ENCODE results near the gene TEX261.

TEX261 gene

DNA sequence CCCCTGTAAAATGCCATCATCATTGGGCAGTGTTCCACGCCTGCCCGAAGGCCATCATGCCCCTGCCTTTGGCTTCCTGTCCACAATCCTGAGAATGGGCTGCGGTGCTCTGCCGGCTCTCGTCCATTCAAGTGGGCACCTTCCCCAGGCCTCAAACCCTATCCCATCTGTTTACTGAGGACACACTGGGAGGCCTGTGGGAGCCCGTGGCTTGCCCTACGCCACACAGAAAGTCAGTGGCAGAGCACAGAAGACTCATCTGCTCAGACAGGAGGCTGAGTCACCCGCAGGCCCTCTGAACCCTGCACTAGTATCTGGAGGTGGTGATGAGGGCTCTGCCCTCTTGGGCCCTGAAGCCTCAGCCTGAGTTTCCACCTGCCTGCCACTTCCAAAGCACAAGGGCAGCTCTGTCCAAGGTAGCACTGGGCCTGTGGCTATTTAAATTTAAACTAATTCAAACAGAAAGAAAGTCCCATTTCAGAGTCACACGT, 35.4 kb downstream of the TEX261 start:
- H3K9ac ChIP-seq: no peak overlapping the region
- peaks cover 2 to 13% (median 5%) of the 10 kb centered on the region in 11 experiments; a peak in 21 of 22 replicates for H3K27me3 ChIP-seq
- H3K27ac ChIP-seq: no peak overlapping the region
- H3K4me1 ChIP-seq: peaks cover 13 to 31% (median 21%) of the 10 kb centered on the region in 10 experiments
- H3K4me2 ChIP-seq: peak overlapping the region in 2 of 11 experiments; percentile 3 to 7; a peak in 2 of 22 replicates
- no peak for TF ChIP-seq Cebpa-rat (IDR thresholded peaks at IDR 0.05)
- no peak overlapping the region for H3K4me3 ChIP-seq
- no peaks in the 10 kb centered on the region for H3K36me3 ChIP-seq
- no peaks in the 10 kb centered on the region for H3K9me3 ChIP-seq (replicated peaks in 1 of 11)
- no peaks in the 10 kb centered on the region for H4K20me1 ChIP-seq

DNA sequence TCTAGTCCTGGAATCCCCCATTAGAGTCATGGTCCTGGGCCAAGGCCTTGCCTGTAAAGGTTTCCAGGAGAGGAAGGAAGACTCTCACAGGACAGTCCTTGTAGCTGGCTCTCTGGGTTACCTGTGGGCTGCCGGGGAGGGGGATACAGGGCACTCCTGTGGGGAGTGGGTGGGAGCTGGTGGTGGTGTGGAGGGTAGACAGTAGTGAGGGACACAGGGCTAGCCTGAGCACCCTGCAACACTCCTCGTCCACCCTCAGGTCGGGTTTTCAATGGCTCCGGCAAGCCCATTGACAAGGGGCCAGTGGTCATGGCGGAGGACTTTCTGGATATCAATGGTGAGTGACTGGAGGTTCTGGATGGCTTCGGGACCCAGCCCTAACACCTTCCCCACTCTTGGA, 35.9 kb downstream of the TEX261 start:
- Histone ChIP-seq H3K9me3 (replicated peaks in 1 of 11) (no peaks in the 10 kb centered on the region), H3K4me2 (peak overlapping the region; percentile 40 to 73 (median 65)), H3K27me3 (peaks cover 0 to 7% (median 0%) of the 10 kb centered on the region in 11 experiments; a peak in 5 of 22 replicates), H3K27ac (peak overlapping the region in 8 of 11 experiments; percentile 25 to 66 (median 48); a peak in 11 of 22 replicates), H3K9ac (peak overlapping the region in 3 of 11 experiments; percentile 2 to 19 (median 17); a peak in 1 of 22 replicates), H3K4me1 (peaks cover 13 to 31% (median 21%) of the 10 kb centered on the region in 10 experiments), H3K4me3 (no peak overlapping the region), H3K36me3 (no peaks in the 10 kb centered on the region), H4K20me1 (no peaks in the 10 kb centered on the region)
- TF ChIP-seq Cebpa-rat (IDR thresholded peaks at IDR 0.05): no peak

DNA sequence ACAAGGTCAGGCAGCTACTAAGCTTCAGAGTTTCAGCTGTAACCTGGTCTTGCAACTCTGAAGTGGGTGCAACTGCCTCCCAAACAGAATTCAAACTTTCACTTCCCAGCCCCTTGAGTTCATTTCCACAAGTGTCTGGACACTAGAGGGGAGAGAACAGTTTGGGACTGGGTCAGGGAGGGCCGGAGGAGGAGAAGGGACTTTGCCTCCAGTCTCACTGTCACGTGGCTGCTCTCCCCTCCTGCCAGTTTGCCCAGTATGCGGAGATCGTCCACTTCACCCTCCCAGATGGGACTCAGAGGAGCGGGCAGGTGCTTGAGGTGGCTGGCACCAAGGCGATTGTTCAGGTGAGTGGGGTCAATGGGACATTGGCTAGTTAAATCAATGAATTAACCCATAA, 36.9 kb downstream of the TEX261 start:
- TF ChIP-seq Cebpa-rat (IDR thresholded peaks at IDR 0.05): no peak
- Histone ChIP-seq H3K9ac (no peak overlapping the region), H3K36me3 (no peaks in the 10 kb centered on the region), H3K27me3 (no peaks in the 10 kb centered on the region), H3K27ac (peak overlapping the region in 6 of 11 experiments; percentile 26 to 60 (median 48); a peak in 4 of 22 replicates), H3K9me3 (replicated peaks in 1 of 11) (no peaks in the 10 kb centered on the region), H3K4me3 (no peak overlapping the region), H3K4me2 (peak overlapping the region; percentile 40 to 73 (median 65)), H3K4me1 (peaks cover 13 to 31% (median 21%) of the 10 kb centered on the region in 10 experiments), H4K20me1 (no peaks in the 10 kb centered on the region)

DNA sequence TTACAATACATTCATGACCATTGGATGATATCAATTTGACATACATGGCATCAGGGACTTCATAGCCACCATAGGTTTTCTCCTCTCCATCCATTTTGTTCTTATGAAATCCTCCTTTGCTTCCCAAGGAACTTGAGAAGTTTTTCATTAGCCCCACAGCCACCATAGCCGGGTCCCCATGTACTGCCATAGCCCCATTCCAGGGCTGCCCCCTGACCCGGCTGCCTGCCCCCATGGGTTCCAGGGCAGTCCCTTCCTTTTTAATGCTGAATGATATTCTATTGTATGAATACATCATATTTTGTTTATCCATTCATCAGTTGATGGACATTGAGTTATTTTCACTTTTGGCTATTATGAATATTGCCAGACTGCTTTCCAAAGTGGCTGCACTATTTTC, 38.5 kb downstream of the TEX261 start:
- Histone ChIP-seq H3K4me2 (no peak overlapping the region), H3K9me3 (replicated peaks in 1 of 11) (no peaks in the 10 kb centered on the region), H3K4me3 (no peak overlapping the region), H3K36me3 (no peaks in the 10 kb centered on the region), H3K27me3 (no peaks in the 10 kb centered on the region), H3K4me1 (peaks cover 13 to 31% (median 21%) of the 10 kb centered on the region in 10 experiments), H3K27ac (no peak overlapping the region), H3K9ac (no peak overlapping the region), H4K20me1 (no peaks in the 10 kb centered on the region)
- no peak for TF ChIP-seq Cebpa-rat (IDR thresholded peaks at IDR 0.05)

DNA sequence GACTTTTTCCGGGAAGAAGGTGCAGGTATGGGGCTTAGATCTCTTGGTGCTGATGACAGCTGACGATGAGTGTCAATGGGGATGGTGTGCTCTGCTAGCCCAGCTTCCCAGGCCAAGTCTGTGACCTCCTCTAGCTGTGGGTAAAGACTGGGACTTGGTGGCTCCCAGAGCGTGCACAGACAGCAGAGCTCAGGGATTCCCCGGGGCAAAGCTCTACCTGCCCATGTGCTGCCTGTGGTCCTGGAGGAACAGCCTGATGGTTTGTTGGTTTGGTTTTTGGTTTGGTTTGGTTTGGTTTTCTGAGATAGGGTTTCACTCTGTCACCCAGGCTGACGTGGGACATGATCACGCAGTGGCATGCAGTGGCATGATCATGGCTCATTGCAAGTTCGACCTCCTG, 39.8 kb downstream of the TEX261 start:
- no peak for TF ChIP-seq Cebpa-rat (IDR thresholded peaks at IDR 0.05)
- H4K20me1 ChIP-seq: no peaks in the 10 kb centered on the region

DNA sequence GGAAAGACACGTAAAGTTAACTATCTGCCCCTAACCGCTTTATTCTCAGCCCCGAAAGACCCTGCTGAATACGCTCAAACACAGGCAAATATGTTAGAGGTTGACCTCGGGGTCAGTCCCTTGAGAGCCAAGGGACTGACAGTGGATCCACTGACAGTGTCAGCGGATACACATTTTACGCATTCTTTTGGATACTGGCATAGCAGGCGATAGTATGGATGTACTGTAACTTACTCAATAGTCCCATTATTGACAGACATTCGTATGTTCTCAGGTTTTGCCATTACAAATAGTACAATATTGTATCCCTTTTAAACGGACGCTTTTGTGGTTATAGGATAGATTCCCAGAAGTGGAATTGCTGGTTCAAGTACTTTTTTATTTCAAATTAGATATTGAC, 45.6 kb downstream of the TEX261 start:
- H3K4me2 ChIP-seq: no peak overlapping the region
- H3K4me1 ChIP-seq: peaks cover 19 to 40% (median 27%) of the 10 kb centered on the region in 10 experiments
- H3K4me3 ChIP-seq: no peak overlapping the region
- no peaks in the 10 kb centered on the region for H3K9me3 ChIP-seq (replicated peaks in 1 of 11)
- no peaks in the 10 kb centered on the region for H3K36me3 ChIP-seq
- H4K20me1 ChIP-seq: 0 out of 22 replicates have a peak, but pooled peaks cover 0 to 2% (median 0%) of the 10 kb centered on the region in 11 experiments
- no peak for TF ChIP-seq Cebpa-rat (IDR thresholded peaks at IDR 0.05)
- H3K27me3 ChIP-seq: no peaks in the 10 kb centered on the region
- no peak overlapping the region for H3K9ac ChIP-seq
- H3K27ac ChIP-seq: no peak overlapping the region

More for the DNA sequence above, 39.8 kb downstream of the TEX261 start:
- no peaks in the 10 kb centered on the region for H3K27me3 ChIP-seq
- H3K36me3 ChIP-seq: no peaks in the 10 kb centered on the region
- no peak overlapping the region for H3K27ac ChIP-seq
- no peaks in the 10 kb centered on the region for H3K9me3 ChIP-seq (replicated peaks in 1 of 11)
- H3K4me1 ChIP-seq: peaks cover 13 to 28% (median 18%) of the 10 kb centered on the region in 10 experiments
- H3K4me3 ChIP-seq: no peak overlapping the region
- H3K9ac ChIP-seq: no peak overlapping the region
- H3K4me2 ChIP-seq: no peak overlapping the region

DNA sequence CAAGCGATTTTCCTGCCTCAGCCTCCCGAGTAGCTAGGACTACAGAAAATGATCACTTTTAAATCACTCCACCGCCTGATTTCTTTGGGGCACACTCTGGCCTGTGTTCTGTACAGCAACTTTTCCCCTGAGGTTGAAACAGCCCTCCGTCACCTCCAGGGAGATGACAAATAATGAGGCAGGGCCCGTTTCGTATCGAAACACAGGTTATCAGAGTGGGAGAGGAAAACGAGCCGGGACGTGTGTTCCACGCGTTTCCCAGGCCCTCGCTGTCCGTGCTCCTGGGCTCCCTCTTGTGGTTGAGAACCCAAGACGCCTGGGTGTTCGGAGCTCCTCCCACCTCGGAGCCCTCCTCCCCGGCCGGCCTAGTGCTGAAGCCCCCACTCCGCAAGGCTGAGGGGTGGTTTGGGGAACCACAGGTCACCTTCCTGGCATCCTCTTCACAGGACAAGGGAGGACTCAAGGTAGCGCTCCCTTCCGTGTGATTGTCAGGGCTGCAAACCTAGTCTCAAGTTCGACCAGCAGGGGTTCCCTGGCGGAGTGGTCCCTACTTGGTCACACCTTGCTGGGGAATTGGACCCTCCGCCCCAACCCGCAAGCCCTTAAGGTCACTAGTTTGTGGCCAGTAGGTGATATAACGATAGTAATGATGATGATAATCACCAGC, 46.2 kb downstream of the TEX261 start:
- peak overlapping the region; percentile 72 to 95 (median 86) for H3K4me2 ChIP-seq
- H3K4me1 ChIP-seq: peaks cover 19 to 40% (median 27%) of the 10 kb centered on the region in 10 experiments
- H3K27ac ChIP-seq: peak overlapping the region in 9 of 11 experiments; percentile 9 to 68 (median 46); a peak in 17 of 22 replicates
- H4K20me1 ChIP-seq: peaks cover 0 to 8% (median 0%) of the 10 kb centered on the region in 11 experiments; a peak in 1 of 22 replicates
- peak overlapping the region in 10 of 11 experiments; percentile 38 to 79 (median 62); a peak in 19 of 22 replicates for H3K9ac ChIP-seq
- H3K4me3 ChIP-seq: peak overlapping the region; percentile 25 to 65 (median 53); a peak in 18 of 20 replicates
- no peaks in the 10 kb centered on the region for H3K27me3 ChIP-seq
- TF ChIP-seq Cebpa-rat (IDR thresholded peaks at IDR 0.05): no peak
- no peaks in the 10 kb centered on the region for H3K36me3 ChIP-seq
- H3K9me3 ChIP-seq (replicated peaks in 1 of 11): no peaks in the 10 kb centered on the region

DNA sequence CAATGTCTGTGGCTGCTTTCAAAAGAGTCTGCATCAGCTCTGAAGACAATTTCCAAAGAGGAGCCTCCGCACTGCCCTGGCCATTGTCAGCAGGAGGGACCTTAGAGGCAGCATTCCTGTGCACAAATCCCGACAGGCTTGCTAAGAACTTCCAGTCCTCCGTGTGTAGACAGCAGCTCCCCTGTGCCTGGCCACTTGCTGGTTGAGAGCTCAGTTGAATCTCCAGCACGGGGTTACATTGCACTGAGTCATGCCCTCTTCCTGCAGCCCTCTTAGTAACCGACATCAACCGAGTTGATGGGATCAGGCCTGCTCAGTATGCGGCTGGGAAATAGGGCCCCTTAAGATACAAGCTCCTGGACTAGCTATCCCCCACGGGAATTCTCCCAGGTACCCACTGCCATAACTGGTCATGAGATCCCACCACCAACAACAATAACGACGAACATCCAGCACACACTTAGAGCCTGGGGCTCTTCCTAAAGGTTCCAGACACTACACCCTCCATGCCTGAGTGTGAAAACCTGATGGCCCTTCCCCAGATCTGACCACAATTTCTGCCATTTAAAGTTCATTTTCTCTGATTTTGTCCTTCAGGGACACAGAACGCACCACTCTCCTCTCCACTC, 47.0 kb downstream of the TEX261 start:
- Histone ChIP-seq H3K27ac (peak overlapping the region in 9 of 11 experiments; percentile 29 to 68 (median 46); a peak in 17 of 22 replicates), H3K9ac (peak overlapping the region in 9 of 11 experiments; percentile 38 to 79 (median 64); a peak in 18 of 22 replicates), H3K4me1 (peaks cover 19 to 40% (median 27%) of the 10 kb centered on the region in 10 experiments), H3K9me3 (replicated peaks in 1 of 11) (no peaks in the 10 kb centered on the region), H4K20me1 (peaks cover 0 to 11% (median 0%) of the 10 kb centered on the region in 11 experiments; a peak in 2 of 22 replicates), H3K27me3 (no peaks in the 10 kb centered on the region), H3K4me2 (peak overlapping the region; percentile 72 to 95 (median 86)), H3K4me3 (peak overlapping the region in 9 of 10 experiments; percentile 25 to 65 (median 53); a peak in 17 of 20 replicates), H3K36me3 (no peaks in the 10 kb centered on the region)
- no peak for TF ChIP-seq Cebpa-rat (IDR thresholded peaks at IDR 0.05)

Data from BLaER1 treated with 17β-estradiol and CSF1 and Interleukin-3, amounts not matched to agents 10 nM and 100 nM (cell line).